Sigmoid colon (tissue), 4 donors: ENCODE data around the gene DHX8.

Source experiments
- CTCF ChIP-seq, 4 experiments: fragments of 450-650 bp in 3 of 4; fragments of 200-600 bp in 1 of 4; IDR thresholded peaks; one replicate each; pipeline ENCODE4 v1.5.1; 2016 to 2019; ENCODE audit warnings: antibody characterized with exemption in 4 of 4, mild to moderate bottlenecking in 3 of 4, moderate library complexity in 2 of 4
- EP300 ChIP-seq, 4 donors: sonication (generic); formaldehyde crosslinking; IDR thresholded peaks; one replicate each; pipeline ENCODE4 v1.6.1; 2017; ENCODE audit warnings: antibody characterized with exemption in 4 of 4
- POLR2A ChIP-seq, 2 donors: fragments of 450-650 bp; IDR thresholded peaks; one replicate each; pipeline ENCODE4 v1.6.1; 2016; ENCODE audit warnings: antibody characterized with exemption in 2 of 2, mild to moderate bottlenecking in 2 of 2, moderate library complexity in 2 of 2
- POLR2AphosphoS5 ChIP-seq, 4 donors: sonication (generic); formaldehyde crosslinking; IDR thresholded peaks; one replicate each; pipeline ENCODE4 v1.6.1; 2017; ENCODE audit warnings: antibody characterized with exemption in 4 of 4

GRCh38 chr17:43443381-43443780, 40.4 kb upstream of the DHX8 start:
- no peak for TF ChIP-seq CTCF (IDR thresholded peaks at IDR 0.05)
- TF ChIP-seq POLR2A (IDR thresholded peaks at IDR 0.05) = no peak
- TF ChIP-seq POLR2AphosphoS5 (IDR thresholded peaks at IDR 0.05) = no peak
- TF ChIP-seq EP300 (IDR thresholded peaks at IDR 0.05) = no peak
